Measurements from ENCODE around the gene CRYGD.

CRYGD gene

GRCh38 chr2:208083807-208084206, 40.5 kb downstream of the CRYGD start:
- DNase-seq (ENCODE audit: low read depth), result no peak

GRCh38 chr2:208077276-208077675, 47.0 kb downstream of the CRYGD start:
- no peak for DNase-seq (ENCODE audit: low read depth)

GRCh38 chr2:208074610-208075356, 49.5 kb downstream of the CRYGD start:
- no peak for DNase-seq (ENCODE audit: low read depth)

GRCh38 chr2:208072250-208072892, 52.0 kb downstream of the CRYGD start:
- DNase-seq (ENCODE audit: low read depth), result peak; percentile 17

Data from activated T-helper 9 cell treated with anti-CD3 and anti-CD28 coated beads, Interleukin-2, amount 50 U/mL, for 16 hours (primary cell).